SH-SY5Y (cell line): ENCODE data around the gene GGT6.

Source experiments
- GATA2 ChIP-seq: IDR thresholded peaks from 2 replicates; pipeline ENCODE4 v1.6.1; 2011; ENCODE audit warnings: mild to moderate bottlenecking, low read depth, low read length
- GATA3 ChIP-seq: IDR thresholded peaks from 2 replicates; pipeline ENCODE4 v1.6.1; 2011; ENCODE audit warnings: low read depth, mild to moderate bottlenecking, low read length, moderate library complexity

DNA sequence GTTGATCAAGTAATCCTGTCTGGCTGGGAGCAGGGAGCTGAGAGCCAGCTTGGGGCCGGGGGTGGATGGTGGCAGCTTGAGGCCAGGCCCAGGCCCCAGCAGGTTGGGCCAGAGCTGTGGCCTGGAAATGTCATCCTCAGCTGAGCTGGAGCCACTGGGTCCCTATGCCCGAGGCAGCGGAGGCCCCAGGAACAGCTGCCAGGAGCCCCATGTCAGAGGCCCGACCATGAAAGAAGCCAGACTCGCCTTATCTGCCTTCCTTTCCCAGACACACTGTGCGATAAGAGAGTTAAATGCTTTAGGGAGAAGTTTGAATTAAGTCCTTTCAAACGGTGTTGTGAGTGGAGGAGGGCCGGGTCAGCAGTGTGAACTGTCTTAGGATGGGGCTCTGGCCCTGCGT lies 27.4 kb upstream of the GGT6 start:
- TF ChIP-seq GATA2, result peak; percentile 99
- no peak; the same call in 1 of the 2 replicates for TF ChIP-seq GATA3
